HepG2 (cell line): ENCODE results near the gene FRS2. TPM values are rescaled to one million over a fixed set of nuclear protein-coding genes. Genes with fewer than 3 reads are reported as not detected.

Source experiments
- ATAC-seq: fragments of 200-7000 bp; cut with Tn5 transposase; 3 replicates; pipeline ENCODE4 v1.9.1; 2020; ENCODE audit warnings: mild to moderate bottlenecking, moderate library complexity
- BruUV-seq: library from RNA; stranded (reverse); fragments of 400-500 nt; replicated peaks from 2 replicates; lab custom pipeline; 2021; lab: Mats Ljungman, UMichigan
- CTCF ChIA-PET: fragments of 300-600 bp; formaldehyde crosslinking; extraction: SDS; loops from one replicate; lab custom pipeline; 2021; ENCODE audit warnings: low total read pairs, inconsistent platforms, low intra/inter-chr PET ratio; lab: Yijun Ruan, JAX
- POLR2A ChIA-PET: fragments of 350-600 bp; sonication (Branson Sonifier 250); formaldehyde crosslinking; loops from one replicate; lab custom pipeline; 2020; ENCODE audit warnings: antibody characterized with exemption, inconsistent platforms; lab: Yijun Ruan, JAX
- DNase-seq: peaks from one replicate; pipeline ENCODE4 v3.0.0-alpha.2; 2015; ENCODE audit warnings: low spot score
- FAIRE-seq: peaks from 3 replicates; lab custom pipeline; 2011; peaks lifted over from hg19 to GRCh38; lab: Jason Lieb, UNC
- H2AFZ ChIP-seq: one replicate; pipeline ENCODE4 v1.6.1; 2011; ENCODE audit warnings: low read length, inconsistent platforms
- H3K27ac ChIP-seq: fragments of 300-600 bp; 3 replicates; pipeline ENCODE4 v1.8.0; 2011; ENCODE audit warnings: mixed run types, mild to moderate bottlenecking, mixed read lengths, low read length, inconsistent platforms; ENCODE audit not compliant: insufficient read depth; ENCODE audit errors: extremely low read length
- H3K27me3 ChIP-seq, 2 experiments: fragments of 200-600 bp in 1 of 2; 2 replicates in 1 of 2; 3 replicates in 1 of 2; pipeline versions ENCODE4 v1.6.0 to v1.8.0; 2011; ENCODE audit warnings: low read length in 2 of 2, mild to moderate bottlenecking in 2 of 2, moderate library complexity in 2 of 2, inconsistent platforms in 1 of 2; ENCODE audit not compliant: insufficient read depth in 2 of 2, control insufficient read depth in 1 of 2
- H3K36me3 ChIP-seq, 2 experiments: fragments of 200-600 bp in 1 of 2; replicated peaks in 1 of 2; 2 replicates in 1 of 2; 3 replicates in 1 of 2; pipeline versions ENCODE4 v1.5.1 to v1.8.0; 2011; ENCODE audit warnings: low read length in 2 of 2, inconsistent platforms in 1 of 2; ENCODE audit not compliant: insufficient read depth in 2 of 2, control insufficient read depth in 1 of 2
- H3K4me1 ChIP-seq: 2 replicates; pipeline ENCODE4 v1.5.1; 2012; ENCODE audit warnings: low read length, inconsistent platforms; ENCODE audit not compliant: insufficient read depth
- H3K4me2 ChIP-seq: 2 replicates; pipeline ENCODE4 v1.6.0; 2011; ENCODE audit warnings: low read depth, low read length, inconsistent platforms
- H3K4me3 ChIP-seq, 3 experiments: fragments of 200-600 bp in 1 of 3; sonication (generic), shearing (Covaris generic) in 1 of 3; replicated peaks in 1 of 3; 2 replicates each; pipeline ENCODE4 v1.5.1; 2011 to 2016; ENCODE audit warnings: low read length in 3 of 3, inconsistent platforms in 2 of 3, low read depth in 2 of 3, mild to moderate bottlenecking in 2 of 3, control low read depth in 1 of 3, mixed read lengths in 1 of 3; ENCODE audit not compliant: insufficient read depth in 1 of 3
- H3K79me2 ChIP-seq: one replicate; pipeline ENCODE4 v1.6.1; 2011; ENCODE audit warnings: low read length, inconsistent platforms; ENCODE audit not compliant: insufficient read depth
- H3K9ac ChIP-seq: 2 replicates; pipeline ENCODE4 v1.6.0; 2011; ENCODE audit warnings: mild to moderate bottlenecking, low read depth, low read length, inconsistent platforms; ENCODE audit not compliant: insufficient read depth
- H3K9me3 ChIP-seq: 2 replicates; pipeline ENCODE4 v1.5.1; 2012; ENCODE audit warnings: mild to moderate bottlenecking, low read length
- H4K20me1 ChIP-seq: 2 replicates; pipeline ENCODE4 v1.6.0; 2011; ENCODE audit warnings: inconsistent platforms, mild to moderate bottlenecking, low read length, moderate library complexity; ENCODE audit not compliant: insufficient read depth
- CEBPB ChIP-seq: IDR thresholded peaks from 2 replicates; pipeline ENCODE4 v1.6.1; 2011; ENCODE audit warnings: low read depth, low read length, improper control_type of control experiment, borderline replicate concordance
- HDAC2 ChIP-seq: sonication (generic); formaldehyde crosslinking; IDR thresholded peaks from 2 replicates; pipeline ENCODE4 v1.4.0; 2020; ENCODE audit warnings: missing genetic modification reagents
- LCORL ChIP-seq, 2 experiments: fragments of 450-650 bp in 1 of 2; sonication (generic) in 1 of 2; formaldehyde crosslinking in 1 of 2; IDR thresholded peaks; 2 replicates each; pipeline versions ENCODE4 v1.5.0 to v1.6.1; 2017 to 2020; ENCODE audit warnings: antibody characterized with exemption in 1 of 2, missing genetic modification reagents in 1 of 2
- PBX3 ChIP-seq: sonication (generic); formaldehyde crosslinking; IDR thresholded peaks from 2 replicates; pipeline ENCODE4 v1.8.1; 2023; ENCODE audit warnings: missing genetic modification reagents, inconsistent platforms, borderline replicate concordance
- RXRB ChIP-seq: IDR thresholded peaks from 2 replicates; pipeline ENCODE4 v1.6.1; 2016; ENCODE audit warnings: borderline replicate concordance, missing genetic modification reagents, missing compliant biosample characterization
- ZNF354B ChIP-seq: sonication (generic); formaldehyde crosslinking; IDR thresholded peaks from 2 replicates; pipeline ENCODE4 v1.8.0; 2022; ENCODE audit warnings: mild to moderate bottlenecking, missing genetic modification reagents
- WGBS: methylation state at CpG from one replicate; pipeline ENCODE4 v1.1.6; 2017; ENCODE audit warnings: low lambda C conversion rate; 5-methylcytosine and 5-hydroxymethylcytosine counted together
- in situ Hi-C: cut with HindIII; loops from 2 replicates; pipeline ENCODE4 v1.10.0; 2017; ENCODE audit warnings: low pct_unique_long_range_greater_than_20kb; ENCODE audit not compliant: extremely low pct_ligation_motif_present
- intact Hi-C: fragments of 100-400 bp; cut with micrococcal nuclease; formaldehyde crosslinking; loops from one replicate; pipeline ENCODE4 v1.10.0; 2022; ENCODE audit not compliant: unreplicated experiment
- polyA plus RNA-seq, 8 experiments: library from polyadenylated mRNA; depleted of rRNA in 3 of 8; stranded (reverse) in 7 of 8; unstranded in 1 of 8; fragments of >200 nt; fragmentation: Illumina TruSeq in 4 of 8; extraction: Trizol in 4 of 8; gene quantifications; 2 replicates each; pipeline versions ENCODE4 v1.2.1 to v1.2.3, GENCODE V29; 2011 to 2016; ENCODE audit warnings: low read depth in 4 of 8, missing spikeins in 1 of 8, mixed read lengths in 1 of 8; ENCODE audit not compliant: insufficient read depth in 1 of 8
- total RNA-seq, 5 experiments: library from RNA; depleted of rRNA; stranded (reverse); fragments of >200 nt; fragmentation: Illumina TruSeq; extraction: Trizol; gene quantifications; 2 replicates each; pipeline ENCODE4 v1.2.3, GENCODE V29; 2016; ENCODE audit warnings: low read depth in 1 of 5

The FRS2 gene
- total and polyA plus RNA-seq, 2 of the 13 experiments (the other 11 are each of a cell fraction or from before 2014, with no cell fraction given), result 8.3 to 16.8 TPM

GRCh38 chr12:69588527-69588926, 118.3 kb downstream of the FRS2 start:
- FAIRE-seq, result no peak
- no peak overlapping the region for H3K4me3 ChIP-seq
- no peak for ATAC-seq
- H3K4me2 ChIP-seq, result no peak overlapping the region
- H3K9me3 ChIP-seq, result no peaks in the 10 kb centered on the region
- no peak overlapping the region for H2AFZ ChIP-seq
- CTCF ChIA-PET, result no interaction called here
- H3K4me1 ChIP-seq, result peaks cover 15% of the 10 kb centered on the region
- no peak for DNase-seq
- POLR2A ChIA-PET, result no interaction called here
- 96% methylated on average over 4 of the region's 4 CpGs for WGBS
- BruUV-seq, result no TSS peak
- no peaks in the 10 kb centered on the region; a peak in 1 of 5 replicates for H3K27me3 ChIP-seq
- no peak for TF ChIP-seq HDAC2
- no peak for TF ChIP-seq RXRB (CRISPR knock-in tag)
- no peak for TF ChIP-seq ZNF354B (CRISPR knock-in tag)
- peak; percentile 68 for TF ChIP-seq CEBPB
- in situ Hi-C loops, result no loop called here
- no peak overlapping the region for H3K9ac ChIP-seq
- peaks cover 28% of the 10 kb centered on the region for H3K79me2 ChIP-seq
- H4K20me1 ChIP-seq, result peaks cover 17% of the 10 kb centered on the region
- no peak overlapping the region for H3K27ac ChIP-seq
- intact Hi-C loops, result loop anchor here (5.0 kb wide), 1 partner anchor 231 kb away; the partner anchor contains the start of gene YEATS4
- H3K36me3 ChIP-seq, result peaks cover 10 to 62% of the 10 kb centered on the region in 2 experiments

DNA sequence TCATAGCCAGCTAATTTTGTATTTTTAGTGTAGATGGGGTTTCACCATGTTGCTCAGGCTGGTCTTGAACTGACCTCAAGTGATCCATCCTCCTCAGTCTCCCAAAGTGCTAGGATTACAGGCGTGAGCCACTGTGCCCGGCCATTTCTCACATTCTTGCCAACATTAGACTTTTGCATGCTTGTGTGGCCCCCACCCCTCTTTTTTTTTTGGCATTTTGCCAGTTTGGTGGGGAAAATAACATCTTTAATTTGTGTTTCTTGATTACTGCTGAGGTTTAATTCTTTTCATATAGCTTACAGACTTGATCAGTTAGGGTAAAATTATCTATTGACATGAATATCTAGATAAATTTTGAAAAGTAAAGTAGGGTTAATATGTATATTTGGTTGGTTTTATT, 118.9 kb downstream of the FRS2 start:
- no TSS peak for BruUV-seq
- peaks cover 17% of the 10 kb centered on the region for H4K20me1 ChIP-seq
- TF ChIP-seq LCORL (IDR thresholded peaks at IDR 0.05) (peak; percentile 90), LCORL (CRISPR knock-in tag; IDR thresholded peaks at IDR 0.05) (no peak), PBX3 (CRISPR knock-in tag) (no peak)
- TF ChIP-seq, all 625 proteins: peak for 1
- ChIA-PET CTCF (no interaction called here), POLR2A (no interaction called here)
- Histone ChIP-seq H3K4me2 (no peak overlapping the region), H3K27me3 (no peaks in the 10 kb centered on the region; a peak in 1 of 5 replicates), H3K4me3 (no peak overlapping the region), H3K4me1 (peaks cover 15% of the 10 kb centered on the region), H2AFZ (no peak overlapping the region), H3K9me3 (no peaks in the 10 kb centered on the region), H3K9ac (no peak overlapping the region), H3K27ac (no peak overlapping the region), H3K36me3 (peaks cover 13 to 67% of the 10 kb centered on the region in 2 experiments), H3K79me2 (peaks cover 28% of the 10 kb centered on the region)
- 100% methylated on average over 2 of the region's 2 CpGs for WGBS
- FAIRE-seq (no peak), ATAC-seq (no peak), DNase-seq (no peak)
- in situ Hi-C loops (no loop called here), intact Hi-C loops (loop anchor here (5.0 kb wide), 1 partner anchor 232 kb away; the partner anchor contains the start of gene YEATS4)
